Neural cell (in vitro differentiated cells): ENCODE measurements around the gene LSM4. TPM values are rescaled to one million over a fixed set of nuclear protein-coding genes. Genes with fewer than 3 reads are reported as not detected.
"Not testable (repeated sequence)": the region's sequence is repeated elsewhere in the genome, so short reads cannot be mapped to it uniquely, and the experiment has no call there.

Source experiments
- H2AFZ ChIP-seq: fragments of 200-600, 300-800 bp; sonication (generic), shearing (Covaris generic); 2 replicates; pipeline ENCODE4 v1.6.0; 2014; ENCODE audit warnings: low read depth, mild to moderate bottlenecking, antibody characterized with exemption, low read length, moderate library complexity
- H3F3A ChIP-seq: fragments of 200-600 bp; shearing (Covaris generic); 2 replicates; pipeline ENCODE4 v1.6.1; 2016; ENCODE audit warnings: mild to moderate bottlenecking, moderate library complexity, mixed read lengths, antibody characterized with exemption, low read length; ENCODE audit not compliant: insufficient read depth, poor library complexity, severe bottlenecking
- H3K27ac ChIP-seq: fragments of 200-600, 300-800 bp; sonication (generic), shearing (Covaris generic); 2 replicates; pipeline ENCODE4 v1.5.1; 2014; ENCODE audit warnings: mild to moderate bottlenecking, low read length, moderate library complexity
- H3K27me3 ChIP-seq: fragments of 300-800, 200-600 bp; sonication (generic), shearing (Covaris generic); 2 replicates; pipeline ENCODE4 v1.6.0; 2014; ENCODE audit warnings: mild to moderate bottlenecking, low read depth, low read length, moderate library complexity; ENCODE audit not compliant: insufficient read depth
- H3K36me3 ChIP-seq: fragments of 300-800, 200-600 bp; sonication (generic), shearing (Covaris generic); 2 replicates; pipeline ENCODE4 v1.5.1; 2014; ENCODE audit warnings: mild to moderate bottlenecking, antibody characterized with exemption, low read length, moderate library complexity; ENCODE audit not compliant: insufficient read depth
- H3K4me2 ChIP-seq: fragments of 300-800, 200-600 bp; sonication (generic), shearing (Covaris generic); 2 replicates; pipeline ENCODE4 v1.6.0; 2014; ENCODE audit warnings: mild to moderate bottlenecking, low read length
- H3K4me3 ChIP-seq: fragments of 300-800, 200-600 bp; sonication (generic), shearing (Covaris generic); 2 replicates; pipeline ENCODE4 v1.5.1; 2014; ENCODE audit warnings: mild to moderate bottlenecking, low read length, moderate library complexity
- H3K79me2 ChIP-seq: fragments of 200-600 bp; shearing (Covaris generic); replicated peaks from 2 replicates; pipeline ENCODE4 v1.6.0; 2014; ENCODE audit warnings: mild to moderate bottlenecking, low read length, moderate library complexity; ENCODE audit not compliant: insufficient read depth
- H3K9ac ChIP-seq: fragments of 300-800, 200-600 bp; sonication (generic), shearing (Covaris generic); 2 replicates; pipeline ENCODE4 v1.6.1; 2016; ENCODE audit warnings: mild to moderate bottlenecking, low read length, mixed read lengths
- H3K9me2 ChIP-seq: fragments of 200-600 bp; shearing (Covaris generic); 2 replicates; pipeline ENCODE4 v1.6.1; 2016; ENCODE audit warnings: mild to moderate bottlenecking, low read length, mixed read lengths; ENCODE audit not compliant: insufficient read depth
- H3K9me3 ChIP-seq: fragments of 200-600, 300-800 bp; sonication (generic), shearing (Covaris generic); 2 replicates; pipeline ENCODE4 v1.6.1; 2016; ENCODE audit warnings: mild to moderate bottlenecking, mixed run types, low read length, moderate library complexity, mixed read lengths
- H4K20me1 ChIP-seq: fragments of 200-600 bp; shearing (Covaris generic); 2 replicates; pipeline ENCODE4 v1.6.1; 2016; ENCODE audit warnings: mild to moderate bottlenecking, mixed run types; ENCODE audit not compliant: insufficient read depth
- CTCF ChIP-seq: fragments of 450-650 bp; IDR thresholded peaks from 2 replicates; pipeline ENCODE4 v1.5.1; 2014; ENCODE audit warnings: antibody characterized with exemption, mild to moderate bottlenecking, moderate library complexity; ENCODE audit not compliant: poor library complexity, severe bottlenecking
- EP300 ChIP-seq: fragments of 450-650 bp; conservative IDR thresholded peaks from 2 replicates; pipeline ENCODE4 v1.6.1; 2014; ENCODE audit warnings: antibody characterized with exemption, mild to moderate bottlenecking, moderate library complexity; ENCODE audit not compliant: poor library complexity, severe bottlenecking
- EZH2 ChIP-seq: fragments of 200-600, 300-800 bp; shearing (Covaris generic), sonication (generic); IDR thresholded peaks from 2 replicates; pipeline ENCODE4 v1.6.1; 2014; ENCODE audit warnings: antibody characterized with exemption, low read length, borderline replicate concordance, mild to moderate bottlenecking; ENCODE audit not compliant: insufficient read depth, poor library complexity, severe bottlenecking
- MXI1 ChIP-seq: fragments of 450-650 bp; conservative IDR thresholded peaks from 2 replicates; pipeline ENCODE4 v1.6.1; 2014; ENCODE audit warnings: antibody characterized with exemption, mild to moderate bottlenecking; ENCODE audit not compliant: poor library complexity, severe bottlenecking
- POLR2AphosphoS5 ChIP-seq: IDR thresholded peaks from 2 replicates; pipeline ENCODE4 v1.6.1; 2012
- RAD21 ChIP-seq: fragments of 450-650 bp; conservative IDR thresholded peaks from 2 replicates; pipeline ENCODE4 v1.6.1; 2014; ENCODE audit warnings: antibody characterized with exemption, mild to moderate bottlenecking, moderate library complexity
- REST ChIP-seq: IDR thresholded peaks from 2 replicates; pipeline ENCODE4 v1.6.1; 2012; ENCODE audit warnings: borderline replicate concordance
- SMC3 ChIP-seq: fragments of 450-650 bp; conservative IDR thresholded peaks from 2 replicates; pipeline ENCODE4 v1.6.1; 2014; ENCODE audit warnings: antibody characterized with exemption, mild to moderate bottlenecking, moderate library complexity; ENCODE audit not compliant: poor library complexity
- TAF1 ChIP-seq: IDR thresholded peaks from 2 replicates; pipeline ENCODE4 v1.6.1; 2012; ENCODE audit warnings: low read depth
- polyA plus RNA-seq: library from polyadenylated mRNA; depleted of rRNA; stranded (reverse); fragments of >200 nt; gene quantifications from 2 replicates; pipeline ENCODE4 v1.2.3, GENCODE V29; 2014

Gene LSM4
- polyA plus RNA-seq, 1 donor from 2014 or later: 382 TPM

- no peaks in the 10 kb centered on the region for H3K36me3 ChIP-seq
- TF ChIP-seq SMC3: peak; percentile 90
- peak; percentile 40 for TF ChIP-seq MXI1
- TF ChIP-seq REST: no peak
- TF ChIP-seq TAF1: no peak
- no peak for TF ChIP-seq EZH2
- no peak for TF ChIP-seq EP300
- peak; percentile 95 for TF ChIP-seq CTCF
- peak; percentile 86 for TF ChIP-seq RAD21
- TF ChIP-seq POLR2AphosphoS5: no peak
- H3K9ac ChIP-seq: peak overlapping the region; percentile 24
- H3K9me2 ChIP-seq: no peaks in the 10 kb centered on the region
- no peaks in the 10 kb centered on the region for H3K27me3 ChIP-seq
- no peaks in the 10 kb centered on the region for H4K20me1 ChIP-seq
- H3K27ac ChIP-seq: peak overlapping the region; percentile 18
- no peaks in the 10 kb centered on the region for H3F3A ChIP-seq
- H3K4me3 ChIP-seq: peak overlapping the region; percentile 60
- H3K4me2 ChIP-seq: peak overlapping the region; percentile 16
- no peaks in the 10 kb centered on the region for H3K9me3 ChIP-seq
- no peak overlapping the region for H2AFZ ChIP-seq
- no peaks in the 10 kb centered on the region for H3K79me2 ChIP-seq
These were observed 5.6 kb upstream of the LSM4 start for GRCh38 chr19:18328340-18329034.

- H3K4me2 ChIP-seq: no peak overlapping the region
- no peaks in the 10 kb centered on the region for H3K9me2 ChIP-seq
- H4K20me1 ChIP-seq: no peaks in the 10 kb centered on the region
- no peaks in the 10 kb centered on the region for H3K9me3 ChIP-seq
- no peaks in the 10 kb centered on the region for H3F3A ChIP-seq
- H3K79me2 ChIP-seq: peaks cover 9% of the 10 kb centered on the region
- no peak overlapping the region for H3K4me3 ChIP-seq
- no peak overlapping the region for H3K27ac ChIP-seq
- no peak overlapping the region for H3K9ac ChIP-seq
- H3K27me3 ChIP-seq: no peaks in the 10 kb centered on the region
- no peak overlapping the region for H2AFZ ChIP-seq
- H3K36me3 ChIP-seq: no peaks in the 10 kb centered on the region
- TF ChIP-seq EP300: no peak
- TF ChIP-seq CTCF: no peak
- no peak for TF ChIP-seq MXI1
These were observed 3.9 kb upstream of the LSM4 start for GRCh38 chr19:18326772-18327171.

- H3K4me2 ChIP-seq, H3K4me3 ChIP-seq, H3K9me2 ChIP-seq, H4K20me1 ChIP-seq, H2AFZ ChIP-seq, H3K27me3 ChIP-seq, H3F3A ChIP-seq, H3K9me3 ChIP-seq, H3K36me3 ChIP-seq: not testable (repeated sequence)
- H3K79me2 ChIP-seq: peaks cover 17% of the 10 kb centered on the region
- H3K27ac ChIP-seq: peak overlapping the region; percentile 97
- peak overlapping the region; percentile 79 for H3K9ac ChIP-seq
These were observed 1.5 kb upstream of the LSM4 start for GRCh38 chr19:18324373-18324731.
